Endothelial cell of umbilical vein (primary cell): ENCODE data around the gene CEP128. TPM values are rescaled to one million over a fixed set of nuclear protein-coding genes. Genes with fewer than 3 reads are reported as not detected.

Experiments used
- BruUV-seq: library from RNA; stranded (reverse); fragments of 400-500 nt; replicated peaks from 2 replicates; lab custom pipeline; 2021; lab: Mats Ljungman, UMichigan
- CTCF ChIA-PET: fragments of 300-600, 350-600 bp; sonication (Branson Sonifier 250); formaldehyde crosslinking; loops from one replicate; lab custom pipeline; 2021; ENCODE audit warnings: antibody characterized with exemption, inconsistent platforms; lab: Charles Lee
- POLR2A ChIA-PET: fragments of 300-600, 350-600 bp; sonication (Branson Sonifier 250); formaldehyde crosslinking; loops from one replicate; lab custom pipeline; 2021; ENCODE audit warnings: antibody characterized with exemption, inconsistent platforms; lab: Charles Lee
- DNase-seq: peaks from one replicate; pipeline ENCODE4 v3.0.0-alpha.2; 2011; ENCODE audit warnings: low read depth, low spot score
- FAIRE-seq: peaks from 2 replicates; lab custom pipeline; 2011; peaks lifted over from hg19 to GRCh38; lab: Jason Lieb, UNC
- H2AFZ ChIP-seq: 2 replicates; pipeline ENCODE4 v1.6.0; 2012; ENCODE audit warnings: low read depth, low read length, control low read depth, inconsistent platforms
- H3K27ac ChIP-seq: 2 replicates; pipeline ENCODE4 v1.5.1; 2011; ENCODE audit warnings: low read depth, mild to moderate bottlenecking, control low read depth, low read length, moderate library complexity; ENCODE audit not compliant: insufficient read depth
- H3K27me3 ChIP-seq, 2 experiments: 2 replicates each; pipeline versions ENCODE4 v1.6.0 to v1.6.1; 2011; ENCODE audit warnings: low read length in 2 of 2, mixed read lengths in 1 of 2; ENCODE audit not compliant: control insufficient read depth in 2 of 2, insufficient read depth in 2 of 2
- H3K36me3 ChIP-seq, 2 experiments: 2 replicates in 1 of 2; 3 replicates in 1 of 2; pipeline ENCODE4 v1.5.1; 2011; ENCODE audit warnings: low read length in 2 of 2, mild to moderate bottlenecking in 1 of 2, moderate library complexity in 1 of 2; ENCODE audit not compliant: control insufficient read depth in 2 of 2, insufficient read depth in 2 of 2; ENCODE audit errors: extremely low read depth in 1 of 2
- H3K4me1 ChIP-seq: 3 replicates; pipeline ENCODE4 v1.5.1; 2011; ENCODE audit warnings: mild to moderate bottlenecking, low read length; ENCODE audit not compliant: control insufficient read depth, insufficient read depth; ENCODE audit errors: extremely low read depth
- H3K4me2 ChIP-seq: 2 replicates; pipeline ENCODE4 v1.6.1; 2011; ENCODE audit warnings: low read length, control low read depth, mixed read lengths; ENCODE audit not compliant: insufficient read depth
- H3K4me3 ChIP-seq, 3 experiments: fragments of 200-600 bp in 1 of 3; sonication (generic), shearing (Covaris generic) in 1 of 3; replicated peaks in 1 of 3; 2 replicates each; pipeline ENCODE4 v1.5.1; 2011 to 2016; ENCODE audit warnings: control low read depth in 3 of 3, low read length in 3 of 3, mild to moderate bottlenecking in 2 of 3, inconsistent platforms in 1 of 3, low read depth in 1 of 3, moderate library complexity in 1 of 3; ENCODE audit not compliant: insufficient read depth in 1 of 3
- H3K79me2 ChIP-seq: 2 replicates; pipeline ENCODE4 v1.6.0; 2012; ENCODE audit warnings: low read length, inconsistent platforms; ENCODE audit not compliant: control insufficient read depth, insufficient read depth
- H3K9ac ChIP-seq: replicated peaks from 2 replicates; pipeline ENCODE3; 2011; ENCODE audit warnings: low read length, control low read depth; ENCODE audit not compliant: insufficient read depth; ENCODE audit errors: extremely low read depth
- H3K9me1 ChIP-seq: replicated peaks from 3 replicates; pipeline ENCODE4 v1.6.0; 2011; ENCODE audit warnings: mild to moderate bottlenecking, low read length; ENCODE audit not compliant: control insufficient read depth, insufficient read depth; ENCODE audit errors: extremely low read depth
- H3K9me3 ChIP-seq: replicated peaks from 2 replicates; pipeline ENCODE4 v1.5.1; 2012; ENCODE audit warnings: low read length, inconsistent platforms; ENCODE audit not compliant: control insufficient read depth, insufficient read depth
- H4K20me1 ChIP-seq: replicated peaks from 2 replicates; pipeline ENCODE3; 2011; ENCODE audit warnings: mild to moderate bottlenecking, low read length; ENCODE audit not compliant: control insufficient read depth, insufficient read depth; ENCODE audit errors: extremely low read depth
- EZH2 ChIP-seq: IDR thresholded peaks from 2 replicates; pipeline ENCODE4 v1.6.1; 2012; ENCODE audit warnings: borderline replicate concordance, low read depth, mild to moderate bottlenecking, moderate library complexity, low read length, inconsistent platforms; ENCODE audit not compliant: severe bottlenecking
- FOS ChIP-seq: IDR thresholded peaks from 2 replicates; pipeline ENCODE4 v1.6.1; 2011; ENCODE audit warnings: mild to moderate bottlenecking, low read length, moderate library complexity, borderline replicate concordance; ENCODE audit not compliant: insufficient read depth
- GATA2 ChIP-seq: IDR thresholded peaks from 2 replicates; pipeline ENCODE4 v1.7.0; 2011; ENCODE audit warnings: low read depth, mild to moderate bottlenecking, moderate library complexity, mixed read lengths, low read length; ENCODE audit not compliant: insufficient read length, insufficient read depth
- JUN ChIP-seq: IDR thresholded peaks from 2 replicates; pipeline ENCODE4 v1.6.1; 2011; ENCODE audit warnings: borderline replicate concordance, low read depth; ENCODE audit not compliant: insufficient read length, insufficient read depth
- MYC ChIP-seq: IDR thresholded peaks from one replicate; pipeline ENCODE4 v1.6.1; 2011; ENCODE audit warnings: mild to moderate bottlenecking, low read depth, low read length
- POLR2A ChIP-seq: IDR thresholded peaks from 2 replicates; pipeline ENCODE4 v1.6.1; 2012; ENCODE audit warnings: low read depth, mild to moderate bottlenecking, control low read depth, low read length
- POLR2AphosphoS5 ChIP-seq: IDR thresholded peaks from 2 replicates; pipeline ENCODE4 v1.6.1; 2012; ENCODE audit warnings: low read depth, mild to moderate bottlenecking, control low read depth, low read length, moderate library complexity; ENCODE audit not compliant: insufficient read depth
- dilution Hi-C: fragments of 300-500 bp; cut with MboI; formaldehyde crosslinking; loops from one replicate; pipeline ENCODE4 v1.15.0; 2019; ENCODE audit warnings: low sequenced_read_pairs; ENCODE audit not compliant: extremely low pct_ligation_motif_present
- intact Hi-C: fragments of 100-400 bp; cut with micrococcal nuclease; formaldehyde crosslinking; loops from one replicate; pipeline ENCODE4 v1.10.0; 2022
- polyA plus RNA-seq, 4 experiments: library from polyadenylated mRNA; depleted of rRNA in 3 of 4; stranded (reverse) in 3 of 4; unstranded in 1 of 4; fragments of >200 nt; gene quantifications; 2 replicates each; pipeline versions ENCODE4 v1.2.1 to v1.2.3, GENCODE V29; 2011 to 2012; ENCODE audit warnings: missing spikeins in 1 of 4
- total RNA-seq: library from RNA; stranded (reverse); gene quantifications from 2 replicates; pipeline ENCODE4 v1.2.3, GENCODE V29; 2021
- TF ChIP-seq, protein P1 (sequence below), 2 donors: IDR thresholded peaks; 1 replicate in 1 of 2; 2 replicates in 1 of 2; pipeline ENCODE4 v1.5.1; 2011; ENCODE audit warnings: low read length in 2 of 2, mild to moderate bottlenecking in 2 of 2, moderate library complexity in 2 of 2, control low read depth in 1 of 2, inconsistent platforms in 1 of 2, low read depth in 1 of 2; ENCODE audit not compliant: insufficient read depth in 1 of 2; ENCODE audit errors: extremely low read depth in 1 of 2
- TF ChIP-seq, protein P2 (sequence below): IDR thresholded peaks from 2 replicates; pipeline ENCODE4 v1.6.1; 2011; ENCODE audit not compliant: insufficient read depth, insufficient read length

The CEP128 gene
- total and polyA plus RNA-seq, 2 donors (not counting 3 experiments of a cell fraction or from before 2014, with no cell fraction given) = 0.91 to 23.7 TPM

DNA sequence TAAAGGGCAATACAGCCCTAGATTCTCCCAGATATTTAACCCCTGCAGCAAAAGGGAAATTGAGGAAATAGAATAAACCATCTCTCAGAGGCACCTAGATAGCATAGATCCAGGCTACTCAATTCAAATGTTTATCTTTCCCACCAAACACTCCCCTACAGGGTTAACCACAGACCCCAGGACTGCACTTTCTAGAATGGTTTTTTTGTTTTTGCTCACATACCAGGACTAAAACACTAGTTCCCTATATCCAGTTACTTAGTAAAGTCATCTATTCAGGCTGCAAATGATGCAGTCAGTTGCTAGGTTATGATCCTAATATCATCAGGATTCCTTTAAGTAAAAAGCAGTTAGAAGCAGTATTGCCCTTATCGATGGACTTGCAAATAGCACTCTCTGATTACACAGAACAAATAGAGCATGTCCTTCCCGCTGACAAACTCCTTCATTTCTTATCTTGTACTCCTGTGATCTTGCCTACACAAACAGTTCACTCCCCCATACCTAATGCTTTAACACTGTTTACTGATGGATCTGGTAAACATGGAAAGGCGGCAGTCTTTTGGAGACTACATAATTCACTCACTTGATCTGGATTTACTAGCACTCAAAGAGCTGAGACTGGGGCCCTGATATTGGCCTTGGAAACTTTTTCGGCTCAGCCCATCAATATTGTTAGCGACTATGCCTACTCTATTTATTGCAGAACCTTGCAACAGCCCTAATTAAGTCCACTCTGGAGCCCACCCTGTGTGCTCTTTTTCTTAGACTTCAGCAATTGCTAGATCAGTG, 473.0 kb downstream of the CEP128 start:
- Histone ChIP-seq H3K27me3 (no peaks in the 10 kb centered on the region), H3K27ac (no peak overlapping the region), H3K9me1 (no peaks in the 10 kb centered on the region), H2AFZ (no peak overlapping the region), H3K4me3 (no peak overlapping the region), H3K9ac (no peak overlapping the region), H3K4me2 (no peak overlapping the region), H3K9me3 (no peaks in the 10 kb centered on the region), H4K20me1 (no peaks in the 10 kb centered on the region), H3K79me2 (no peaks in the 10 kb centered on the region), H3K36me3 (no peaks in the 10 kb centered on the region), H3K4me1 (no peaks in the 10 kb centered on the region)
- POLR2A ChIA-PET = no interaction called here
- TF ChIP-seq FOS (no peak), POLR2A (no peak), POLR2AphosphoS5 (no peak), GATA2 (no peak), EZH2 (no peak), MYC (no peak), JUN (no peak)
- TF ChIP-seq, protein P1, sequence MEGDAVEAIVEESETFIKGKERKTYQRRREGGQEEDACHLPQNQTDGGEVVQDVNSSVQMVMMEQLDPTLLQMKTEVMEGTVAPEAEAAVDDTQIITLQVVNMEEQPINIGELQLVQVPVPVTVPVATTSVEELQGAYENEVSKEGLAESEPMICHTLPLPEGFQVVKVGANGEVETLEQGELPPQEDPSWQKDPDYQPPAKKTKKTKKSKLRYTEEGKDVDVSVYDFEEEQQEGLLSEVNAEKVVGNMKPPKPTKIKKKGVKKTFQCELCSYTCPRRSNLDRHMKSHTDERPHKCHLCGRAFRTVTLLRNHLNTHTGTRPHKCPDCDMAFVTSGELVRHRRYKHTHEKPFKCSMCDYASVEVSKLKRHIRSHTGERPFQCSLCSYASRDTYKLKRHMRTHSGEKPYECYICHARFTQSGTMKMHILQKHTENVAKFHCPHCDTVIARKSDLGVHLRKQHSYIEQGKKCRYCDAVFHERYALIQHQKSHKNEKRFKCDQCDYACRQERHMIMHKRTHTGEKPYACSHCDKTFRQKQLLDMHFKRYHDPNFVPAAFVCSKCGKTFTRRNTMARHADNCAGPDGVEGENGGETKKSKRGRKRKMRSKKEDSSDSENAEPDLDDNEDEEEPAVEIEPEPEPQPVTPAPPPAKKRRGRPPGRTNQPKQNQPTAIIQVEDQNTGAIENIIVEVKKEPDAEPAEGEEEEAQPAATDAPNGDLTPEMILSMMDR (IDR thresholded peaks at IDR 0.05; ENCODE audit: extremely low read depth in 1 of 2, insufficient read depth in 1 of 2, low read depth in 1 of 2, low read length in 2 of 2) = no peak
- TF ChIP-seq, protein P2, sequence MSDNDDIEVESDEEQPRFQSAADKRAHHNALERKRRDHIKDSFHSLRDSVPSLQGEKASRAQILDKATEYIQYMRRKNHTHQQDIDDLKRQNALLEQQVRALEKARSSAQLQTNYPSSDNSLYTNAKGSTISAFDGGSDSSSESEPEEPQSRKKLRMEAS = no peak
- DNase-seq (no peak), FAIRE-seq (no peak)
- no TSS peak for BruUV-seq
- dilution Hi-C loops = no loop called here
- intact Hi-C loops = no loop called here
- CTCF ChIA-PET = no interaction called here
